NCI-H2107 treated with DMSO at 0.1 percent for 48 hours (cell line): ENCODE measurements around the gene KCNAB3.

Source experiments
- DNase-seq: peaks from one replicate; lab custom pipeline; 2025; ENCODE audit not compliant: unreplicated experiment; lab: John Stamatoyannopoulos, UW

KCNAB3 gene

GRCh38 chr17:7903154-7904103, 26.2 kb downstream of the KCNAB3 start:
- no peak for DNase-seq

- DNase-seq, result no peak
These were observed 31.9 kb downstream of the KCNAB3 start for GRCh38 chr17:7897773-7898172.

GRCh38 chr17:7897090-7897489, 32.6 kb downstream of the KCNAB3 start:
- DNase-seq, result no peak

GRCh38 chr17:7894866-7895265, 34.8 kb downstream of the KCNAB3 start:
- DNase-seq, result no peak

- no peak for DNase-seq
These were observed 35.4 kb downstream of the KCNAB3 start for GRCh38 chr17:7894226-7894625.

- DNase-seq, result no peak
These were observed 36.3 kb downstream of the KCNAB3 start for GRCh38 chr17:7893187-7893880.

GRCh38 chr17:7889166-7889955, 40.3 kb downstream of the KCNAB3 start:
- peak; percentile 43 for DNase-seq

- DNase-seq, result peak; percentile 25
These were observed 41.3 kb downstream of the KCNAB3 start, which contains the start of gene CHD3 for GRCh38 chr17:7888184-7888920. Gene CHD3, plus strand, starts transcription at chr17:7888789. Its CDS starts 212 bp downstream, at chr17:7889001.

- peak; percentile 97 for DNase-seq
These were observed 42.0 kb downstream of the KCNAB3 start for GRCh38 chr17:7887482-7888183.

GRCh38 chr17:7887038-7887481, 42.6 kb downstream of the KCNAB3 start:
- peak; percentile 89 for DNase-seq

- peak; percentile 34 for DNase-seq
These were observed 43.2 kb downstream of the KCNAB3 start for GRCh38 chr17:7886227-7887037.

- peak; percentile 49 for DNase-seq
These were observed 44.1 kb downstream of the KCNAB3 start for GRCh38 chr17:7885367-7886226.

- DNase-seq, result no peak
These were observed 44.9 kb downstream of the KCNAB3 start for GRCh38 chr17:7884581-7885366.

GRCh38 chr17:7883781-7884386, 45.8 kb downstream of the KCNAB3 start:
- no peak for DNase-seq

GRCh38 chr17:7882629-7883028, 47.0 kb downstream of the KCNAB3 start:
- no peak for DNase-seq

GRCh38 chr17:7882068-7882467, 47.6 kb downstream of the KCNAB3 start:
- no peak for DNase-seq
